Measurements from ENCODE around the gene IRF8. TPM values are rescaled to one million over a fixed set of nuclear protein-coding genes. Genes with fewer than 3 reads are reported as not detected.

Gene IRF8
- total RNA-seq, 1 experiment from 2014 or later: 29.5 TPM

GRCh38 chr16:85926370-85926769, 27.4 kb downstream of the IRF8 start:
- no peaks in the 10 kb centered on the region for H3K27me3 ChIP-seq (replicated peaks; ENCODE audit: control insufficient read depth, insufficient read depth, low read length)
- H3K27me3 Mint-ChIP-seq (ENCODE audit: insufficient read depth, unreplicated experiment): no peaks in the 10 kb centered on the region
- intact Hi-C loops (cut with micrococcal nuclease; ENCODE audit: unreplicated experiment): loop anchor here (5.0 kb wide), 1 partner anchor 51 kb away; no protein-coding TSS in a partner anchor
- H3K4me1 Mint-ChIP-seq (ENCODE audit: low read depth, unreplicated experiment): peaks cover 8% of the 10 kb centered on the region
- no peaks in the 10 kb centered on the region for H3K9me3 Mint-ChIP-seq (ENCODE audit: unreplicated experiment)
- H3K4me3 ChIP-seq (ENCODE audit: low read depth, low read length): no peak overlapping the region
- H3K4me3 Mint-ChIP-seq (ENCODE audit: unreplicated experiment): no peak overlapping the region
- peaks cover 21% of the 10 kb centered on the region for H3K4me1 ChIP-seq
- no peak for DNase-seq
- H3K27ac Mint-ChIP-seq (ENCODE audit: unreplicated experiment): no peak overlapping the region
- no TSS peak for BruUV-seq (replicated peaks)
- no peaks in the 10 kb centered on the region for H3K9me3 ChIP-seq
- CTCF ChIA-PET: interaction anchor here (0.6 kb wide), 1 partner anchor 472 kb away, joined by 3 read pairs; no protein-coding TSS in a partner anchor
- H3K36me3 Mint-ChIP-seq (ENCODE audit: insufficient read depth, unreplicated experiment): no peaks in the 10 kb centered on the region
- POLR2A ChIA-PET: interaction anchor here (0.6 kb wide), 1 partner anchor 13 kb away, joined by 12 read pairs; no protein-coding TSS in a partner anchor
- no peak for TF ChIP-seq CTCF (IDR thresholded peaks at IDR 0.05; ENCODE audit: insufficient read depth in 1 of 2, low read depth in 1 of 2, low read length in 1 of 2, severe bottlenecking in 1 of 2, unreplicated experiment in 1 of 2)
- H3K36me3 ChIP-seq (ENCODE audit: control insufficient read depth, insufficient read depth, low read length): no peaks in the 10 kb centered on the region

GRCh38 chr16:85927371-85927770, 28.4 kb downstream of the IRF8 start:
- H3K36me3 Mint-ChIP-seq (ENCODE audit: insufficient read depth, unreplicated experiment): no peaks in the 10 kb centered on the region
- no peaks in the 10 kb centered on the region for H3K9me3 Mint-ChIP-seq (ENCODE audit: unreplicated experiment)
- no TSS peak for BruUV-seq (replicated peaks)
- Histone ChIP-seq H3K4me1 (peaks cover 21% of the 10 kb centered on the region), H3K9me3 (no peaks in the 10 kb centered on the region), H3K27me3 (replicated peaks; ENCODE audit: control insufficient read depth, insufficient read depth, low read length) (no peaks in the 10 kb centered on the region), H3K4me3 (ENCODE audit: low read depth, low read length) (no peak overlapping the region), H3K36me3 (ENCODE audit: control insufficient read depth, insufficient read depth, low read length) (no peaks in the 10 kb centered on the region)
- no peak for TF ChIP-seq CTCF (IDR thresholded peaks at IDR 0.05; ENCODE audit: insufficient read depth in 1 of 2, low read depth in 1 of 2, low read length in 1 of 2, severe bottlenecking in 1 of 2, unreplicated experiment in 1 of 2)
- ChIA-PET CTCF (interaction anchor here (0.6 kb wide), 1 partner anchor 106 kb away, joined by 5 read pairs; no protein-coding TSS in a partner anchor), POLR2A (no interaction called here)
- no peak overlapping the region for H3K27ac Mint-ChIP-seq (ENCODE audit: unreplicated experiment)
- no peak for DNase-seq
- peaks cover 8% of the 10 kb centered on the region for H3K4me1 Mint-ChIP-seq (ENCODE audit: low read depth, unreplicated experiment)
- intact Hi-C loops (cut with micrococcal nuclease; ENCODE audit: unreplicated experiment): loop anchor here (5.0 kb wide), 1 partner anchor 50 kb away; no protein-coding TSS in a partner anchor
- H3K4me3 Mint-ChIP-seq (ENCODE audit: unreplicated experiment): no peak overlapping the region
- no peaks in the 10 kb centered on the region for H3K27me3 Mint-ChIP-seq (ENCODE audit: insufficient read depth, unreplicated experiment)

DNA sequence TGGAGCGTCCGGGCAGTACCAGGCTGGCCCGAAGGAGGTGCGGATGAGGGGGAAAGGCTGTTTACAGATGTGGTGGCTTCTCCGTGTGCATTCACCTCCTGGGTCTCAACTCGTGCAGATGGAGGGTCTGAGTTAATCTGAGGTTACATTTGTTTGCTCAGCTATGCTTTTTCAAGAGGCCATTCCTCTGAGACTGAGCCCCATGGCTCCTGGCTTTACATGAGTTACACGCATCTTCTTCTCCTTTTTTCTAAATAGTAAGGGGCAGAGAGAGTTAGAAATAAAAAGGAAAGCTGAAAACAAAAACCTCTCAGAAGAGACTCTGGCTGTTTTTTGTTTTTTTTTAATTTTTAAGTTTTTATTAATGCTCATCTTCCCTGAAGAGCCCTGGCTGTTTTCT, 29.0 kb downstream of the IRF8 start:
- Mint-ChIP-seq H3K27me3 (ENCODE audit: insufficient read depth, unreplicated experiment) (no peaks in the 10 kb centered on the region), H3K36me3 (ENCODE audit: insufficient read depth, unreplicated experiment) (no peaks in the 10 kb centered on the region), H3K4me3 (ENCODE audit: unreplicated experiment) (no peak overlapping the region), H3K27ac (ENCODE audit: unreplicated experiment) (no peak overlapping the region), H3K9me3 (ENCODE audit: unreplicated experiment) (no peaks in the 10 kb centered on the region), H3K4me1 (ENCODE audit: low read depth, unreplicated experiment) (peaks cover 8% of the 10 kb centered on the region)
- Histone ChIP-seq H3K27me3 (replicated peaks; ENCODE audit: control insufficient read depth, insufficient read depth, low read length) (no peaks in the 10 kb centered on the region), H3K4me1 (peaks cover 21% of the 10 kb centered on the region), H3K4me3 (ENCODE audit: low read depth, low read length) (no peak overlapping the region), H3K9me3 (no peaks in the 10 kb centered on the region), H3K36me3 (ENCODE audit: control insufficient read depth, insufficient read depth, low read length) (no peaks in the 10 kb centered on the region)
- CTCF ChIA-PET: no interaction called here
- TF ChIP-seq CTCF (IDR thresholded peaks at IDR 0.05; ENCODE audit: insufficient read depth in 1 of 2, low read depth in 1 of 2, low read length in 1 of 2, severe bottlenecking in 1 of 2, unreplicated experiment in 1 of 2): no peak
- intact Hi-C loops (cut with micrococcal nuclease; ENCODE audit: unreplicated experiment): loop anchor here (5.0 kb wide), 1 partner anchor 49 kb away; no protein-coding TSS in a partner anchor
- POLR2A ChIA-PET: no interaction called here
- no peak for DNase-seq
- no TSS peak for BruUV-seq (replicated peaks)

Data from Caco-2 (cell line).